K562 (cell line): Measurements from ENCODE around the gene METTL8. TPM values are rescaled to one million over a fixed set of nuclear protein-coding genes. Genes with fewer than 3 reads are reported as not detected.

Source experiments
- ATAC-seq: fragments of 200-7000 bp; cut with Tn5 transposase; 3 replicates; pipeline ENCODE4 v1.9.1; 2020; ENCODE audit warnings: moderate library complexity
- BruUV-seq: library from RNA; stranded (reverse); fragments of 400-500 nt; replicated peaks from 2 replicates; lab custom pipeline; 2021; lab: Mats Ljungman, UMichigan
- CTCF ChIA-PET: fragments of 300-600 bp; formaldehyde crosslinking; extraction: SDS; loops from one replicate; lab custom pipeline; 2021; ENCODE audit warnings: low intra/inter-chr PET ratio; lab: Yijun Ruan, JAX
- POLR2A ChIA-PET: fragments of 300-600, 350-650 bp; sonication (Branson Sonifier 250); formaldehyde crosslinking; extraction: SDS; loops from one replicate; lab custom pipeline; 2021; ENCODE audit warnings: antibody characterized with exemption, inconsistent platforms; lab: Yijun Ruan, JAX
- DNase-seq, 4 experiments: peaks; one replicate each; pipeline versions ENCODE4 v3.0.0 to v3.0.0-alpha.2; 2011 to 2018; ENCODE audit warnings: low spot score in 3 of 4, mixed read lengths in 3 of 4; ENCODE audit errors: extremely low read depth in 1 of 4
- FAIRE-seq: peaks from 2 replicates; lab custom pipeline; 2011; peaks lifted over from hg19 to GRCh38; lab: Jason Lieb, UNC
- H2AFZ ChIP-seq: 2 replicates; pipeline ENCODE4 v1.6.0; 2011; ENCODE audit warnings: low read depth, low read length, control low read depth, inconsistent platforms
- H3K27ac ChIP-seq: fragments of 200-600 bp; 3 replicates; pipeline ENCODE4 v1.8.0; 2011; ENCODE audit warnings: low read depth, mild to moderate bottlenecking, control low read depth, inconsistent platforms, low read length, moderate library complexity, mixed read lengths; ENCODE audit errors: extremely low read depth
- H3K27me3 ChIP-seq, 2 experiments: fragments of 300-600 bp in 1 of 2; 2 replicates in 1 of 2; 3 replicates in 1 of 2; pipeline versions ENCODE4 v1.6.0 to v1.8.0; 2011; ENCODE audit warnings: inconsistent platforms in 2 of 2, low read length in 2 of 2, mild to moderate bottlenecking in 1 of 2, mixed read lengths in 1 of 2, moderate library complexity in 1 of 2; ENCODE audit not compliant: control insufficient read depth in 2 of 2, insufficient read depth in 2 of 2
- H3K36me3 ChIP-seq: fragments of 300-600 bp; 3 replicates; pipeline ENCODE4 v1.8.0; 2011; ENCODE audit warnings: mild to moderate bottlenecking, low read length, inconsistent platforms; ENCODE audit not compliant: control insufficient read depth, insufficient read depth
- H3K4me1 ChIP-seq, 2 experiments: fragments of 200-600 bp in 1 of 2; replicated peaks in 1 of 2; 2 replicates in 1 of 2; 3 replicates in 1 of 2; pipeline versions ENCODE4 v1.5.1 to v1.8.0; 2011; ENCODE audit warnings: inconsistent platforms in 2 of 2, low read length in 2 of 2, mild to moderate bottlenecking in 1 of 2, mixed read lengths in 1 of 2, moderate library complexity in 1 of 2; ENCODE audit not compliant: control insufficient read depth in 2 of 2, insufficient read depth in 2 of 2
- H3K4me2 ChIP-seq: 2 replicates; pipeline ENCODE4 v1.6.1; 2011; ENCODE audit warnings: low read length, control low read depth, inconsistent platforms, mixed read lengths; ENCODE audit not compliant: insufficient read depth
- H3K4me3 ChIP-seq: fragments of 200-600 bp; sonication (generic), shearing (Covaris generic); 2 replicates; pipeline ENCODE4 v1.5.1; 2016; ENCODE audit warnings: control low read depth, inconsistent platforms
- H3K79me2 ChIP-seq: fragments of 200-600 bp; 3 replicates; pipeline ENCODE4 v1.8.0; 2011; ENCODE audit warnings: low read length, inconsistent platforms; ENCODE audit not compliant: control insufficient read depth, insufficient read depth
- H3K9ac ChIP-seq, 2 experiments: 2 replicates each; pipeline versions ENCODE4 v1.6.0 to v1.6.1; 2011; ENCODE audit warnings: low read depth in 2 of 2, low read length in 2 of 2, control low read depth in 1 of 2, inconsistent platforms in 1 of 2, mild to moderate bottlenecking in 1 of 2, mixed read lengths in 1 of 2; ENCODE audit not compliant: insufficient read depth in 1 of 2
- H3K9me1 ChIP-seq: one replicate; pipeline ENCODE4 v1.6.0; 2011; ENCODE audit warnings: inconsistent platforms, mild to moderate bottlenecking, low read length, moderate library complexity; ENCODE audit not compliant: control insufficient read depth, insufficient read depth
- H3K9me3 ChIP-seq: replicated peaks from 2 replicates; pipeline ENCODE4 v1.5.1; 2011; ENCODE audit warnings: low read depth, low read length, inconsistent platforms; ENCODE audit not compliant: control insufficient read depth, insufficient read depth
- H4K20me1 ChIP-seq: replicated peaks from 2 replicates; pipeline ENCODE4 v1.6.1; 2011; ENCODE audit warnings: low read length, inconsistent platforms, mixed read lengths; ENCODE audit not compliant: control insufficient read depth, insufficient read depth
- ARHGAP35 ChIP-seq: fragments of 450-650 bp; IDR thresholded peaks from 2 replicates; pipeline ENCODE4 v1.6.1; 2018; ENCODE audit not compliant: partially characterized antibody
- CBX5 ChIP-seq: IDR thresholded peaks from 2 replicates; pipeline ENCODE4 v1.6.1; 2014; ENCODE audit warnings: low read depth, borderline replicate concordance
- MTA3 ChIP-seq: fragments of 450-650 bp; formaldehyde crosslinking; IDR thresholded peaks from 2 replicates; pipeline ENCODE4 v1.6.1; 2017; ENCODE audit warnings: mild to moderate bottlenecking, borderline replicate concordance
- NR2C1 ChIP-seq, 2 experiments: fragments of 450-650 bp; IDR thresholded peaks; 2 replicates each; pipeline ENCODE4 v1.6.1; 2017; ENCODE audit warnings: mild to moderate bottlenecking in 2 of 2, antibody characterized with exemption in 1 of 2, inconsistent platforms in 1 of 2, missing compliant biosample characterization in 1 of 2, missing genetic modification characterization in 1 of 2
- SNIP1 ChIP-seq: fragments of 450-650 bp; IDR thresholded peaks from 2 replicates; pipeline ENCODE4 v1.7.1; 2017; ENCODE audit warnings: low read depth, mild to moderate bottlenecking
- SP2 ChIP-seq: IDR thresholded peaks from 2 replicates; pipeline ENCODE4 v1.6.1; 2011; ENCODE audit warnings: mild to moderate bottlenecking, low read depth, low read length, moderate library complexity; ENCODE audit not compliant: poor library complexity, severe bottlenecking; ENCODE audit errors: extremely low read depth
- TAF15 ChIP-seq: fragments of 200-400 bp; formaldehyde crosslinking; IDR thresholded peaks from 2 replicates; pipeline ENCODE4 v1.6.1; 2017; ENCODE audit warnings: mild to moderate bottlenecking, low read depth, low read length, moderate library complexity
- TCFL5 ChIP-seq: fragments of 250-450 bp; sonication (Bioruptor Pico); conservative IDR thresholded peaks from 2 replicates; pipeline ENCODE4 v1.6.1; 2021; ENCODE audit warnings: mild to moderate bottlenecking, moderate library complexity, matching md5 sums
- ZNF668 ChIP-seq: fragments of 250-450 bp; sonication (Bioruptor Pico); IDR thresholded peaks from 2 replicates; pipeline ENCODE4 v1.8.0; 2022; ENCODE audit warnings: mild to moderate bottlenecking, inconsistent platforms
- WGBS: fragments of 100-300 bp; shearing (Covaris generic); methylation state at CpG from one replicate; pipeline ENCODE4 v1.1.6; 2016; ENCODE audit warnings: low coverage, mixed read lengths; ENCODE audit not compliant: insufficient coverage; ENCODE audit errors: missing lambda C conversion rate; 5-methylcytosine and 5-hydroxymethylcytosine counted together
- in situ Hi-C: fragments of 300-500 bp; cut with MboI; formaldehyde crosslinking; loops from 4 replicates; pipeline ENCODE4 v1.15.0; 2018; ENCODE audit warnings: inconsistent platforms, mixed read lengths
- intact Hi-C: fragments of 100-400 bp; cut with micrococcal nuclease; formaldehyde crosslinking; loops from 2 replicates; pipeline ENCODE4 v1.14.2; 2022
- polyA plus RNA-seq, 8 experiments: library from polyadenylated mRNA; depleted of rRNA in 4 of 8; stranded (reverse) in 5 of 8; unstranded in 3 of 8; fragments of >200 nt; fragmentation: Nextera tagmentation in 2 of 8; fragmentation: Illumina TruSeq in 1 of 8; extraction: Ambion mirVana in 2 of 8; extraction: Trizol in 1 of 8; gene quantifications; 2 replicates each; pipeline versions ENCODE4 v1.2.1 to v1.2.3, GENCODE V29; 2011 to 2014; ENCODE audit warnings: inconsistent platforms in 1 of 8, missing spikeins in 1 of 8
- total RNA-seq, 7 experiments: library from RNA; depleted of rRNA in 6 of 7; stranded (reverse); fragments of >200 nt in 6 of 7; fragmentation: Illumina TruSeq in 2 of 7; extraction: Trizol in 2 of 7; gene quantifications; 2 replicates each; pipeline versions ENCODE4 v1.2.1 to v1.2.3, GENCODE V29; 2011 to 2021; ENCODE audit warnings: low replicate concordance in 1 of 7
- TF ChIP-seq, protein P1 (sequence below), 2 experiments: fragments of 450-650 bp in 1 of 2; sonication (generic) in 1 of 2; formaldehyde crosslinking in 1 of 2; IDR thresholded peaks; 2 replicates each; pipeline versions ENCODE4 v1.7.1 to v1.9.0; 2016 to 2022; ENCODE audit warnings: inconsistent platforms in 1 of 2, mild to moderate bottlenecking in 1 of 2, missing genetic modification reagents in 1 of 2

The METTL8 gene
- total and polyA plus RNA-seq, 9 of the 15 experiments (the other 6 are each of a cell fraction or from before 2014, with no cell fraction given): 12.9 to 52.6 (median 33.7) TPM

GRCh38 chr2:171365232-171365631, 68.6 kb downstream of the METTL8 start:
- WGBS: 56% methylated on average over 7 of the region's 7 CpGs
- Histone ChIP-seq H4K20me1 (no peaks in the 10 kb centered on the region), H3K9me3 (no peaks in the 10 kb centered on the region), H3K36me3 (no peaks in the 10 kb centered on the region; the same call in 2 of the 3 replicates), H2AFZ (no peak overlapping the region), H3K4me1 (no peaks in the 10 kb centered on the region), H3K27ac (no peak overlapping the region), H3K9me1 (no peaks in the 10 kb centered on the region), H3K4me3 (no peak overlapping the region), H3K79me2 (no peaks in the 10 kb centered on the region), H3K27me3 (no peaks in the 10 kb centered on the region), H3K9ac (no peak overlapping the region), H3K4me2 (no peak overlapping the region)
- POLR2A ChIA-PET: no interaction called here
- intact Hi-C loops (no loop called here), in situ Hi-C loops (no loop called here)
- DNase-seq (no peak), FAIRE-seq (no peak), ATAC-seq (no peak)
- TF ChIP-seq TAF15 (no peak), TCFL5 (no peak), CBX5 (no peak), SNIP1 (no peak), ZNF668 (CRISPR knock-in tag) (no peak), MTA3 (no peak), NR2C1 (IDR thresholded peaks at IDR 0.05) (no peak), NR2C1 (tag; IDR thresholded peaks at IDR 0.05) (no peak), ARHGAP35 (no peak), SP2 (no peak)
- TF ChIP-seq, protein P1, sequence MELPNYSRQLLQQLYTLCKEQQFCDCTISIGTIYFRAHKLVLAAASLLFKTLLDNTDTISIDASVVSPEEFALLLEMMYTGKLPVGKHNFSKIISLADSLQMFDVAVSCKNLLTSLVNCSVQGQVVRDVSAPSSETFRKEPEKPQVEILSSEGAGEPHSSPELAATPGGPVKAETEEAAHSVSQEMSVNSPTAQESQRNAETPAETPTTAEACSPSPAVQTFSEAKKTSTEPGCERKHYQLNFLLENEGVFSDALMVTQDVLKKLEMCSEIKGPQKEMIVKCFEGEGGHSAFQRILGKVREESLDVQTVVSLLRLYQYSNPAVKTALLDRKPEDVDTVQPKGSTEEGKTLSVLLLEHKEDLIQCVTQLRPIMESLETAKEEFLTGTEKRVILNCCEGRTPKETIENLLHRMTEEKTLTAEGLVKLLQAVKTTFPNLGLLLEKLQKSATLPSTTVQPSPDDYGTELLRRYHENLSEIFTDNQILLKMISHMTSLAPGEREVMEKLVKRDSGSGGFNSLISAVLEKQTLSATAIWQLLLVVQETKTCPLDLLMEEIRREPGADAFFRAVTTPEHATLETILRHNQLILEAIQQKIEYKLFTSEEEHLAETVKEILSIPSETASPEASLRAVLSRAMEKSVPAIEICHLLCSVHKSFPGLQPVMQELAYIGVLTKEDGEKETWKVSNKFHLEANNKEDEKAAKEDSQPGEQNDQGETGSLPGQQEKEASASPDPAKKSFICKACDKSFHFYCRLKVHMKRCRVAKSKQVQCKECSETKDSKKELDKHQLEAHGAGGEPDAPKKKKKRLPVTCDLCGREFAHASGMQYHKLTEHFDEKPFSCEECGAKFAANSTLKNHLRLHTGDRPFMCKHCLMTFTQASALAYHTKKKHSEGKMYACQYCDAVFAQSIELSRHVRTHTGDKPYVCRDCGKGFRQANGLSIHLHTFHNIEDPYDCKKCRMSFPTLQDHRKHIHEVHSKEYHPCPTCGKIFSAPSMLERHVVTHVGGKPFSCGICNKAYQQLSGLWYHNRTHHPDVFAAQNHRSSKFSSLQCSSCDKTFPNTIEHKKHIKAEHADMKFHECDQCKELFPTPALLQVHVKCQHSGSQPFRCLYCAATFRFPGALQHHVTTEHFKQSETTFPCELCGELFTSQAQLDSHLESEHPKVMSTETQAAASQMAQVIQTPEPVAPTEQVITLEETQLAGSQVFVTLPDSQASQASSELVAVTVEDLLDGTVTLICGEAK (IDR thresholded peaks at IDR 0.05): no peak
- TF ChIP-seq, protein P1 (CRISPR knock-in tag; IDR thresholded peaks at IDR 0.05): no peak
- no TSS peak for BruUV-seq
- CTCF ChIA-PET: no interaction called here
